Effector CD8-positive, alpha-beta T cell (primary cell): ENCODE results near the gene NENF.
A peak's percentile ranks its signal among the peaks of the same experiment; 100 is the strongest.
"Not testable (repeated sequence)": the region's sequence is repeated elsewhere in the genome, so short reads cannot be mapped to it uniquely, and the experiment has no call there.

Experiments
- DNase-seq: peaks from one replicate; lab custom pipeline; 2025; lab: John Stamatoyannopoulos, UW

The NENF gene

GRCh38 chr1:212460376-212460775 lies 27.7 kb downstream of the NENF start:
- DNase-seq, result no peak

- no peak for DNase-seq
Observed at GRCh38 chr1:212461916-212462660, 29.4 kb downstream of the NENF start.

- no peak for DNase-seq
Observed at GRCh38 chr1:212463565-212464285, 31.0 kb downstream of the NENF start.

DNA sequence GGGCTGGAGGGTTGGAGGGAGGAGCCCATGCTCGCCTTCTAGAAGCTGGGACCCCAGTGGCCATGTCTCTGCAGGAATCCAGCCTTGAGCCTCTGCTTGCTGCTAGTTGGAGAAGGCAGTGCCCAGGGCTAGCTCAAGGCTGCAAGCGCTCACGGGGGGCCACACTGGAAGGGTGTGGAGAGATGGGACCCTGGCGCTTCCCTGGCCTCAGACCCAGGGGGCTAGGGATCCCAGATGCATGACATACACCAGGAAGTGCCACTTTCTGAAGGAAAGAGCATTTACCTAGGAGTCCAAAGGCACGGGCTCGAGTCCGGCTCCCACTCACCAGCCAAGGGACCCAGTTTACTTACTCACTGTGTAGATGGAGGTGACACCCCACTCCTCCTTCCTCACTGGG lies 32.6 kb downstream of the NENF start:
- no peak for DNase-seq

- DNase-seq, result no peak
Observed at GRCh38 chr1:212466437-212466836, 33.7 kb downstream of the NENF start.

DNA sequence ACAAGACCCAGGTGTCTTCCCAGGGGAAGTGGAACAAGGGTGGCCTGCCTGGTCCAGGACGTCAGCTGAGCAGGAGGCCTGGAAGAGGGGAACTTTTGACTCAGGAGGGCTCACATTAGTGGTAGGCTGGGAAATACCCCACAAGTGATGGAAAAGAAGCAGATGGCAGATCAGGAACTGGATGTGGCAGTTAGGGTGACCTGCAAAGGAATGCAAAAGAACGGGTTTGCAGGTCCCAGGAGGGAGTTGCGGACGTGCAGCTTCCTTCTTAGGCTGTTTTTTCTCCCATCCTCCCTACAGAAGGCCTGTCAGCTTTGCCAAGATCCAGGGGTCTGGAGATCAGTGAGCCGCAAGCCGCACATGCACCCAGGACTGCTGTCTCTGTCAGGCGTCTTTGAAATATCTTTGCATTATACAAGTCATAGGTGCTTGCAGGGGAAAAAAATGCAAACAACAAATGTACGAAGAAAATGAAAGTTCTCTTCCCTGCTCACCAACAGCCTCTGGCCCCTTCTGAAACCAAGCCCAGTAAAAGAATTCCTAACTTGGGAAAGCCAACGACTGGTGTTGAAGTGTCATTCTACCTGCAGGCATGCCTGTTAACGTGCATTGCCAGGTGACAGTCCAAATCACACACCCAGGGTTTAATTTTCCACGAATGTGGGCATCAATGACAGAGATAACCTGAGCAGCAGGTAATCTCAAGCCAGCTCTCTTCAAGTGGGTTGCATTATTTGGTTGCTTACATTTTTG lies 34.4 kb downstream of the NENF start:
- DNase-seq, result no peak

GRCh38 chr1:212467843-212468482 lies 35.2 kb downstream of the NENF start:
- no peak for DNase-seq

- DNase-seq, result no peak
Observed at GRCh38 chr1:212470059-212470458, 37.3 kb downstream of the NENF start.

GRCh38 chr1:212471286-212471685 lies 38.6 kb downstream of the NENF start:
- DNase-seq, result no peak

GRCh38 chr1:212471891-212472675 lies 39.4 kb downstream of the NENF start:
- DNase-seq, result no peak

- DNase-seq, result no peak
Observed at GRCh38 chr1:212473729-212474128, 41.0 kb downstream of the NENF start.

- DNase-seq, result no peak
Observed at GRCh38 chr1:212475151-212475550, 42.4 kb downstream of the NENF start.

GRCh38 chr1:212475831-212476230 lies 43.1 kb downstream of the NENF start:
- not testable (repeated sequence) for DNase-seq

GRCh38 chr1:212477014-212477679 lies 44.4 kb downstream of the NENF start:
- peak; percentile 53 for DNase-seq

DNA sequence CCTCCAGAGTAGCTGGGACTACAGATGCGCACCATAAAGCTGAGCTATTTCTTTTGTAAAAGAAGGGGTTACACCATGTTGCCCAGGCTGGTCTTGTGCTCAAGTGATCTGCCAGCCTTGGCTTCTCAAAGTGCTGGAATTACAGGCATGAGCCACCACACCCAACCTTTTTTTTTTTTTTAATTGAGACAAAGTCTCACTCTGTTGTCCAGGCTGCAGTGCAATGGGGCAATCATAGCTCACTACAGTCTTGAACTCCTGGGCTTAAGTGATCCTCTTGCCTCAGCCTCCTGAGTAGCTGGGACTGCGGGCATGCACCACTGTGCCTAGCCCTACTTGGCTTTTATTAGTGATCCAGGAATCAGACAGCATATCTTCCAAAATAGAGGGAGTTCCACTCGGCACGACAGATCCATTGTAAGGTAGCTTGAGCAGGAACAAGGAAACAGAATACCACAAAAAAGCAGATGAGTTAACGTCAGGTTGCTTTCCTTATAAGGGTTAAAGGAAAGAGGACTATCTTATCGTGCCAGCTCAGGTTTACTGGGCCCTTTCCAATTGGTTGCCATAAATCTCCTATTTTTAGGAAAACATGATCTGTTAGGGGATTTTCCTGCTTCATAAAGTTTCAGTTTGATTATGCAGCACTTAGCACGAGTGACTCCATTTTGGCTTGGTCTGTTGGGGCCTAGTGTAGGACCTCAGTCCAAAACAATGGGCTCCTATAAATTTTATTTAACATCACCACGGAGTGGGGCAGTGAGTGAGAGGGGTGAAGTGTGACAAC lies 45.2 kb downstream of the NENF start:
- DNase-seq, result no peak

- no peak for DNase-seq
Observed at GRCh38 chr1:212478467-212479025, 45.8 kb downstream of the NENF start.

DNA sequence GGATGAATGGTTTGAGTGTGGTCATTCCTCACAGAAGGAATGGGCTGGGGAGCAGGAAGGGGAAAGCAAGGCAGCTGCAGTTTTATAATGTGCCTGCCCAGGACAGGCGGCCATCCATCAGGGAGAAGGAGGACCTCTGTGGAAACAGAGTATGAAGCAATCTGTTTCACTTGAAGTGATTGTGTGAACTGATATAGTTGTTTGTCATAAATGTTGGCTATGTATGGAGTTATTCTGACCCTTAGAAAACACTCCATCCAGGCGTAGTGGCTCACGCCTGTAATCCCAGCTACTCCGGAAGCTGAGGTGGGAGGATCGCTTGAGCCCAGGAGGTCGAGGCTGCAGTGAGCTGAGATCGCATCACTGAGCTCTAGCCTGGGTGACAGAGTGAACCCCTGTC lies 46.5 kb downstream of the NENF start:
- DNase-seq, result no peak

GRCh38 chr1:212480711-212481437 lies 48.2 kb downstream of the NENF start:
- DNase-seq, result not testable (repeated sequence)

- DNase-seq, result no peak
Observed at GRCh38 chr1:212481438-212481767, 48.7 kb downstream of the NENF start.
